Breast epithelium (tissue), 3 donors: ENCODE data around the gene RNF113B.

Experiments used
- CTCF ChIP-seq, 3 donors: fragments of 450-650 bp; IDR thresholded peaks; one replicate each; pipeline ENCODE4 v1.5.1; 2016 to 2017; ENCODE audit warnings: antibody characterized with exemption in 3 of 3, mild to moderate bottlenecking in 3 of 3, moderate library complexity in 3 of 3
- POLR2A ChIP-seq: fragments of 450-650 bp; IDR thresholded peaks from one replicate; pipeline ENCODE4 v1.6.1; 2016; ENCODE audit warnings: antibody characterized with exemption, mild to moderate bottlenecking, moderate library complexity

- TF ChIP-seq POLR2A (no peak), CTCF (IDR thresholded peaks at IDR 0.05) (no peak)
These were observed 46.7 kb upstream of the RNF113B start for GRCh38 chr13:98223741-98224140.
